HFFc6 (cell line): ENCODE results near the gene ECI1. TPM values are rescaled to one million over a fixed set of nuclear protein-coding genes. Genes with fewer than 3 reads are reported as not detected.

Source experiments
- DNase-seq: peaks from one replicate; pipeline ENCODE4 v3.0.0-alpha.2; 2018
- H3K27ac Mint-ChIP-seq: 2 replicates; pipeline ENCODE4 v1.8.0; 2020; ENCODE audit warnings: mild to moderate bottlenecking, mixed read lengths
- H3K27me3 Mint-ChIP-seq: 2 replicates; pipeline ENCODE4 v1.8.0; 2021; ENCODE audit warnings: mild to moderate bottlenecking, moderate library complexity, mixed read lengths; ENCODE audit not compliant: insufficient read depth
- H3K36me3 Mint-ChIP-seq: 2 replicates; pipeline ENCODE4 v1.8.0; 2021; ENCODE audit warnings: low read depth, mixed read lengths
- H3K4me1 Mint-ChIP-seq: 2 replicates; pipeline ENCODE4 v1.8.0; 2020; ENCODE audit warnings: low read depth, mixed read lengths
- H3K4me3 Mint-ChIP-seq: 2 replicates; pipeline ENCODE4 v1.8.0; 2020; ENCODE audit warnings: mild to moderate bottlenecking, moderate library complexity, mixed read lengths
- H3K9me3 Mint-ChIP-seq: 2 replicates; pipeline ENCODE4 v1.8.0; 2020; ENCODE audit warnings: mild to moderate bottlenecking, mixed read lengths
- total RNA-seq, 6 experiments: library from RNA; stranded (reverse); fragmentation: NEBNext Ultra II Directional; extraction: Animal tissue kit (Norgen Biotek cat#: 25700); gene quantifications; 2 replicates in 1 of 6; 3 replicates in 5 of 6; pipeline ENCODE4 v1.2.3, GENCODE V29; 2021
- TF ChIP-seq, protein P1 (sequence below): fragments of 200-600 bp; sonication (generic); IDR thresholded peaks from 2 replicates; pipeline ENCODE4 v1.5.0; 2021; ENCODE audit warnings: antibody characterized with exemption, mild to moderate bottlenecking

Gene ECI1
- total RNA-seq, 6 experiments from 2014 or later = 30.3 to 47.8 (median 35.4) TPM

DNA sequence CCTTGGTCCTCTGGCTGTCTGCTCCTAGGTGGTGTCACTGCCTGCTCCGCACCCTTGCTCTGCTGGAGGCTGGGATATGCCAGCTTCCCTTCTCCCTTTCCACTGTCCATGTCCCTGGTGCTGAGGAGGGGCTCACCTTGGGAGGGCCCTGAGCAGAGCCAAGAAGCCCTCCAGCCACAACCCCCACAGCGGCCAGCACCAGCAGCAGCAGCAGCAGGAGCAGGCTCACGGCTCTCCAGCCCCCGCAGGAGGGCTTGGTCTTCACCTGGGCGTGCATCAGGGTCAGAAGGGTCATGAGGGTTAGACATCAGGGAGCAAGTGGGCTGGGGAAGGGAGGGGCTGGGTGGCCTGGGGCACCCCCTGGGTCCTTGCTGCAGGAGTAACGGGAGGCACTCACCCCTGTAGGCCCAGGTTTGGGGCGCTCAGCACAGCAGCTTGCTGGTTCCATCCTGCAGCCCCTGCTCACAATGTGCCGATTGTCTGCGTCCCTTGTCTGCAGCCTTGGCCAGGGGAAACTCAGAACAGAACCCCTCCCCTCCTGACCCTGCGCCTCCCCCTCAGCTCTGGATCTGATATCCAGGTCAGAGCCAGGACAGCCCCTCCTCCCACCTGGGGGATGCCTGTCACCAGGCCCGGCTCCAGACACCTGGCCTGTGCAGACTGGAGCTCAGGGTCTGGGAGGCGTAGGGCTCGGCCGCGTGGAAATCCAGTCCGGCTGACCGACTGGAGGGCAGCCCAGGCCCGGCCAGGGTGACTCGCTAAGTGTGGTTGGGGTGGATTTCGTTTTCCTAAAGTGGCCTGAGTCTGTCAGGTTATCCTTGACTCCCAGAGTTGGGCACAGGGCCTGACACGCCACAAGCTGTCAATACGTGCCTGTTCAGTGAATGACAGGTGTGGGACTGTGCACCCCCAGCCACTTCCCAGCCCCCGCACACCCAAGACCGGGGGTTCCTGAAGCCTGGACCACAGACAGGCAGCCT is 40.7 kb downstream of the ECI1 start, which contains the start of gene BRICD5:
TSS of gene BRICD5 (minus strand) at position 478 of the 980 bp plus-strand sequence. CDS start at position 448, 30 bp downstream.
- TF ChIP-seq, protein P1, sequence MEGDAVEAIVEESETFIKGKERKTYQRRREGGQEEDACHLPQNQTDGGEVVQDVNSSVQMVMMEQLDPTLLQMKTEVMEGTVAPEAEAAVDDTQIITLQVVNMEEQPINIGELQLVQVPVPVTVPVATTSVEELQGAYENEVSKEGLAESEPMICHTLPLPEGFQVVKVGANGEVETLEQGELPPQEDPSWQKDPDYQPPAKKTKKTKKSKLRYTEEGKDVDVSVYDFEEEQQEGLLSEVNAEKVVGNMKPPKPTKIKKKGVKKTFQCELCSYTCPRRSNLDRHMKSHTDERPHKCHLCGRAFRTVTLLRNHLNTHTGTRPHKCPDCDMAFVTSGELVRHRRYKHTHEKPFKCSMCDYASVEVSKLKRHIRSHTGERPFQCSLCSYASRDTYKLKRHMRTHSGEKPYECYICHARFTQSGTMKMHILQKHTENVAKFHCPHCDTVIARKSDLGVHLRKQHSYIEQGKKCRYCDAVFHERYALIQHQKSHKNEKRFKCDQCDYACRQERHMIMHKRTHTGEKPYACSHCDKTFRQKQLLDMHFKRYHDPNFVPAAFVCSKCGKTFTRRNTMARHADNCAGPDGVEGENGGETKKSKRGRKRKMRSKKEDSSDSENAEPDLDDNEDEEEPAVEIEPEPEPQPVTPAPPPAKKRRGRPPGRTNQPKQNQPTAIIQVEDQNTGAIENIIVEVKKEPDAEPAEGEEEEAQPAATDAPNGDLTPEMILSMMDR = no peak
- H3K4me3 Mint-ChIP-seq = no peak within 1 kb of the TSS
- peaks cover 11% of the 10 kb centered on the region for H3K27me3 Mint-ChIP-seq
- H3K4me1 Mint-ChIP-seq = peaks cover 32% of the 10 kb centered on the region
- H3K9me3 Mint-ChIP-seq = no peaks in the 10 kb centered on the region
- H3K27ac Mint-ChIP-seq = no peak within 1 kb of the TSS
- H3K36me3 Mint-ChIP-seq = peaks cover 11% of the 10 kb centered on the region; the same call in 1 of the 2 replicates
- DNase-seq = no peak

DNA sequence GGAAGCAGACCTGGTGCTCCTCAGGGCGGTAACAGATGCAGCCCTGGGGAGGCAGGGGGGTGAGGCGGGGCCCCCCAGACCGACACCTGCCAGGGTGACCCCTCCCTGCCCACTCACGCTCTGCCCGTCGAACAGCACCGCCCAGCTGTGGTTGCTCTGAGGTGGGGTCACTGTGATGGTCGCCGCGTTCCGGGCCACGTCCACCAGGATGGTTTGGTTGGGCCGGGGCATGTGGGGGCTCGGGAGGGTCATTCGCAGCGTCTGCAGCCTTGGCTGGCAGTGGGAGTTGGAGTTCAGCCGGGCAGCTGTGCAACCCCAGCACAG is 41.4 kb downstream of the ECI1 start:
- H3K36me3 Mint-ChIP-seq = peaks cover 11% of the 10 kb centered on the region; the same call in 1 of the 2 replicates
- H3K27me3 Mint-ChIP-seq = peaks cover 11% of the 10 kb centered on the region
- no peak for DNase-seq
- no peaks in the 10 kb centered on the region for H3K9me3 Mint-ChIP-seq
- H3K27ac Mint-ChIP-seq = no peak overlapping the region
- H3K4me1 Mint-ChIP-seq = peaks cover 27% of the 10 kb centered on the region
- TF ChIP-seq, protein P1 = no peak
- H3K4me3 Mint-ChIP-seq = no peak overlapping the region

DNA sequence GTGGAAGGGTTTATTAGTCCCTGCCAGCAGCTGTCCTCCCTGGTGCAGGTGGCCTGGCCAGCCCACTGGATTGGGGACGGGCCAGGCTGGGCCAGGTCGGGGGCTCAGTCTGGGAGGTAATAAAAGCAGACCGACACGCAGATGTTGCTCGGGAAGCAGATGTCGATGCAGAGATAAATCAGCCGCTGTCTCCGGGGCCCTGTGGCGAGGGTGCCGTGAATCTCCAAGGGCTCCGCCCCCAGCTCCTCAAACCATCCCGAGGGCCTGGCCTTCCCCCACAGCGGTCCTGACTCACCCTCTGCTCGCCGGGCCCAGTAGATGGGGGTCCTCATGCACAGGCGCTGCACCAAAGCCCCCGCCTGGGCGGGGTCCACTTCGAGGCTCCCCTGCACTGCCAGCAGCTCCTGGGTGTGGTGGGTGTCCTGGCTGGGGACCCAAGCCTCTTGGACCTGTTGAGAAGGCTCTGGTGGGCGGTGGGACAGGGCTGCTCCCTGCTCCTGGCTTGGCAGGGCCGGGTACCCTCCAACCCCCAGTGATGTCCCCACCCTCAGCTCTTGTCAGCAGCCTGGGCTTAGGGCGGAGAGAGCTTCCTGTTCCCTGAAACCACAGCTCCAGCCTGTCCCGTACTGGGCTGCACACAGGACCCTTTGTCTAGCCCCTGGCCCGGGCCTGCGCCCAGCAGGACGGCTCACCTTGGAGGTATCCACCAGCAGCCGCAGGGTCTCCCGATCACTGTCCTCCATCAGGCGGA is 42.0 kb downstream of the ECI1 start:
- peaks cover 11% of the 10 kb centered on the region; the same call in 1 of the 2 replicates for H3K36me3 Mint-ChIP-seq
- no peak overlapping the region for H3K27ac Mint-ChIP-seq
- H3K4me3 Mint-ChIP-seq = no peak overlapping the region
- TF ChIP-seq, protein P1 = no peak
- H3K4me1 Mint-ChIP-seq = peaks cover 31% of the 10 kb centered on the region
- H3K9me3 Mint-ChIP-seq = no peaks in the 10 kb centered on the region
- peaks cover 11% of the 10 kb centered on the region for H3K27me3 Mint-ChIP-seq
- DNase-seq = no peak

DNA sequence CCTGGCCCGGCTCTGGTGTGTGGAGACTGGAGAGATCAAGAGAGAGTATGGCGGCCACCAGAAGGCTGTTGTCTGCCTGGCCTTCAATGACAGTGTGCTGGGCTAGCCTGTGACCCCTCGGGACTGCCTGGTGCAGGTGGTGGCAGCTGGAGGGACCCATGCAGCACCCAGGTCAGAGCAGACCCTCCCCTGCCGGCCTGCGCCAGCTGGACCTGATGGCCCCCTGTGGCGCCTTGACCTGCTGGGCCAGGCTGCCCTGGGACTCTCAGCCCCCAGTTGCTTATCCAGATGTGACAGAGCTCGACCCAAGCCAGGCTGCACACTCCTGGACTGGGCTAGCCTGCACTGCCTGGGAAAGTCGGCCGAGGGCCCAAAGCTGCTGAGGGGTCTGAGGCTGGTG is 42.6 kb downstream of the ECI1 start:
- Mint-ChIP-seq H3K27ac (no peak overlapping the region), H3K4me3 (no peak overlapping the region), H3K27me3 (peaks cover 11% of the 10 kb centered on the region), H3K9me3 (no peaks in the 10 kb centered on the region), H3K36me3 (peaks cover 11% of the 10 kb centered on the region; the same call in 1 of the 2 replicates), H3K4me1 (peaks cover 33% of the 10 kb centered on the region)
- no peak for DNase-seq
- TF ChIP-seq, protein P1 = no peak

DNA sequence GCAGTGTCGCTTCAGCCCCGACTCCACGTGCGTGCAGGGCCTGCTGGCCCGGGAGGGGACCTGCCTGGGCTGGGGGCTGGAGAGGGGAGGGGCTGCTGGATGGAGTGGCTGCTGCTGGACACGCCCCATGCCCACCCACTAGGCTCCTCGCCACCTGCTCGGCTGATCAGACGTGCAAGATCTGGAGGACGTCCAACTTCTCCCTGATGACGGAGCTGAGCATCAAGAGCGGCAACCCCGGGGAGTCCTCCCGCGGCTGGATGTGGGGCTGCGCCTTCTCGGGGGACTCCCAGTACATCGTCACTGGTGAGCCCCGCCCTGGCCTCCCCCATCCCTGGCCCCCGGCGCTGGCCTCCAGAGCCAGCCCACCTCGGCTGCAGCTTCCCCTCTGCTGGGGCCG is 43.1 kb downstream of the ECI1 start:
- no peaks in the 10 kb centered on the region for H3K9me3 Mint-ChIP-seq

More for the DNA sequence above, 43.1 kb downstream of the ECI1 start:
- TF ChIP-seq, protein P1 = no peak
- no peak overlapping the region for H3K4me3 Mint-ChIP-seq
- H3K27ac Mint-ChIP-seq = no peak overlapping the region
- H3K36me3 Mint-ChIP-seq = peaks cover 11% of the 10 kb centered on the region; the same call in 1 of the 2 replicates
- peaks cover 30% of the 10 kb centered on the region for H3K4me1 Mint-ChIP-seq
- no peak for DNase-seq
- peaks cover 8% of the 10 kb centered on the region for H3K27me3 Mint-ChIP-seq
